Psoas muscle (tissue), 8 donors: ENCODE measurements around the gene ZHX3. TPM values are rescaled to one million over a fixed set of nuclear protein-coding genes. Genes with fewer than 3 reads are reported as not detected.

Experiments used
- ATAC-seq, 4 donors: fragments of 200-7000 bp; cut with Tn5 transposase; one replicate each; pipeline ENCODE4 v1.9.1; 2020; ENCODE audit warnings: moderate library complexity in 3 of 4, mild to moderate bottlenecking in 2 of 4
- DNase-seq, 2 donors: peaks; one replicate each; pipeline ENCODE4 v3.0.0-alpha.2; 2020
- H3K27ac ChIP-seq: fragments of 200-600 bp; one replicate; pipeline ENCODE4 v1.8.0; 2022
- H3K27me3 ChIP-seq, 3 donors: fragments of 200-600 bp in 1 of 3; one replicate each; pipeline versions ENCODE4 v1.6.1 to v1.8.0; 2013 to 2022; ENCODE audit warnings: low read length in 2 of 3, mild to moderate bottlenecking in 2 of 3, moderate library complexity in 1 of 3; ENCODE audit not compliant: insufficient read depth in 3 of 3
- H3K36me3 ChIP-seq, 2 donors: fragments of 200-600 bp in 1 of 2; one replicate each; pipeline versions ENCODE4 v1.6.1 to v1.8.0; 2013 to 2022; ENCODE audit warnings: low read depth in 1 of 2, mild to moderate bottlenecking in 1 of 2, moderate library complexity in 1 of 2; ENCODE audit not compliant: insufficient read depth in 1 of 2
- H3K4me1 ChIP-seq: fragments of 200-600 bp; one replicate; pipeline ENCODE4 v1.8.0; 2022
- H3K4me3 ChIP-seq: fragments of 200-600 bp; one replicate; pipeline ENCODE4 v1.8.0; 2022; ENCODE audit warnings: mild to moderate bottlenecking
- H3K9me3 ChIP-seq: fragments of 200-600 bp; one replicate; pipeline ENCODE4 v1.8.0; 2022
- WGBS, 3 donors: extraction: QIAGEN DNeasy Blood & Tissue Kit; methylation state at CpG; one replicate each; pipeline versions ENCODE4 v1.1.6 to v1.1.7; 2013; 5-methylcytosine and 5-hydroxymethylcytosine counted together
- intact Hi-C, 2 donors: fragments of 100-400 bp; cut with DNase I; formaldehyde crosslinking; loops; one replicate each; pipeline versions ENCODE4 v1.11.0 to v1.14.2; 2022
- polyA plus RNA-seq, 3 donors: library from polyadenylated mRNA; stranded (reverse); fragments of 200-250 nt; gene quantifications; one replicate each; pipeline ENCODE4 v1.2.3, GENCODE V29; 2013
- total RNA-seq, 4 donors: library from RNA; stranded (reverse); fragmentation: NEBNext Ultra II Directional in 2 of 4; extraction: Animal tissue kit (Norgen Biotek cat#: 25700) in 2 of 4; gene quantifications; one replicate each; pipeline versions ENCODE4 v1.2.1 to v1.2.4, GENCODE V29; 2021 to 2023
- TF ChIP-seq, protein P1 (sequence below): fragments of 200-600 bp; IDR thresholded peaks from one replicate; pipeline ENCODE4 v1.8.0; 2022; ENCODE audit warnings: antibody characterized with exemption
- donor health status: healthy with polysubstance abuse.
- donor health status: DM: no; HTN: no; CAD: no; lungs with moderate emphysema.
- donor health status: Bipolar disorder and iron deficiency.
- donor health status: healthy.
- donor health status: DM: yes; HTN: yes; CAD: no.
- donor health status: DM: no; HTN: no; CAD: no.
- donor health status: DM: no; HTN: no; CAD: no.
- donor health status: DM: yes; HTN: yes; CAD: no.

The ZHX3 gene
- total and polyA plus RNA-seq, 7 donors = 7.0 to 47.7 (median 39.6) TPM

DNA sequence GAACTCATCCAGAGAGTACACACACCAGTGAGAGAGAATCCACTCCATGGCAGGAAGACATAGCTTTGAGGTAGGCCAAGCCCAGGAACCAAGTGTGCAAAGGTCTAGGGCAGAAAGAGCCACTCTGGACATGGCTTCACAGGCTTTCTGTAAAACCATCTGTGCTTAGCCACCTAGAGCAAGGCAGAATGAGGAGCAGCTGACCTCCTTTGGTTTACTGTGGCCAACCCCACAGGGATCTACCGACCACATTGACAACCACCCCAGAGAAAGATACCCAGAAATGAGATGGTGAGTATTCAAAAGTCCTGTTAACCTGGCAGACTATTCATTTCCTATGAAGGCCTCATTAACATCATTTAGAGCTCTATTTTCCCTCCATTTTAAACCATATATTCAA lies 10.5 kb downstream of the ZHX3 start:
- no peaks in the 10 kb centered on the region for H3K36me3 ChIP-seq
- no peak overlapping the region for H3K27ac ChIP-seq
- H3K27me3 ChIP-seq = no peaks in the 10 kb centered on the region
- intact Hi-C loops = no loop called here
- DNase-seq (no peak), ATAC-seq (no peak)
- H3K9me3 ChIP-seq = no peaks in the 10 kb centered on the region
- WGBS, 3 donors = 88 to 93% (median 90%) methylated on average over 1 of the region's 1 CpG
- TF ChIP-seq, protein P1, sequence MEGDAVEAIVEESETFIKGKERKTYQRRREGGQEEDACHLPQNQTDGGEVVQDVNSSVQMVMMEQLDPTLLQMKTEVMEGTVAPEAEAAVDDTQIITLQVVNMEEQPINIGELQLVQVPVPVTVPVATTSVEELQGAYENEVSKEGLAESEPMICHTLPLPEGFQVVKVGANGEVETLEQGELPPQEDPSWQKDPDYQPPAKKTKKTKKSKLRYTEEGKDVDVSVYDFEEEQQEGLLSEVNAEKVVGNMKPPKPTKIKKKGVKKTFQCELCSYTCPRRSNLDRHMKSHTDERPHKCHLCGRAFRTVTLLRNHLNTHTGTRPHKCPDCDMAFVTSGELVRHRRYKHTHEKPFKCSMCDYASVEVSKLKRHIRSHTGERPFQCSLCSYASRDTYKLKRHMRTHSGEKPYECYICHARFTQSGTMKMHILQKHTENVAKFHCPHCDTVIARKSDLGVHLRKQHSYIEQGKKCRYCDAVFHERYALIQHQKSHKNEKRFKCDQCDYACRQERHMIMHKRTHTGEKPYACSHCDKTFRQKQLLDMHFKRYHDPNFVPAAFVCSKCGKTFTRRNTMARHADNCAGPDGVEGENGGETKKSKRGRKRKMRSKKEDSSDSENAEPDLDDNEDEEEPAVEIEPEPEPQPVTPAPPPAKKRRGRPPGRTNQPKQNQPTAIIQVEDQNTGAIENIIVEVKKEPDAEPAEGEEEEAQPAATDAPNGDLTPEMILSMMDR = no peak
- no peak overlapping the region for H3K4me3 ChIP-seq
- peaks cover 69% of the 10 kb centered on the region for H3K4me1 ChIP-seq

DNA sequence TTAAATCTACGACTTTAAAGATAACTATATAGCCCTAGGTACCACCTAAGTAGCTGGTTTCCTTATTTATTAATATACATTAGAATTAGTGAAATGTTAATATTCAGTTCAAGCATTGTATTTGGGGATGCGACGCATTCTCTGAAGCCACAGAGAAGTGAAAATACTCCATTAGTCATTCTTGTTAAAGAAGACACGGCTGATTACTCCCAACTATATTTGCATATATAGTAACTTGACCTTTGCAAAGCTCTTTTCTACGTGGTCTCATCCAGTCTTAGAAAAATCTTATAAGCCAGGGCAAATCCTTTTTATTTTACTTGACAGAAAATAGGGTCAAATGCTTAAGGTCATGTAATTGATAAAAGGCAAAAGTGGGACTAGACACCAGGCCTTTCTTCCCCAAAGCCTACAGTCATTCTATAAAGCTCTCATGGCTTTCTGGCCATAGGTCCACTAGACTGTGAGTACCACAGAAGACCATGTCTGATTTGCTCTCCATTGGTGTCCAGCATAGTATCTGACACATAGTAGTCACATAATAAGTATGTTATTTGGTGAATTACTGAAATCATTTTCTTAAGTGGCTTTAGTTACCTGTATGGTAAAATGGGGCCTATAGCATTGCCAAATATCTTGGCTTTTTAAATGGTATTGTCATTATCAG lies 11.3 kb downstream of the ZHX3 start:
- DNase-seq (no peak), ATAC-seq (peak in 1 of 4 donors; percentile 43)
- peaks cover 73% of the 10 kb centered on the region for H3K4me1 ChIP-seq
- intact Hi-C loops = no loop called here
- H3K4me3 ChIP-seq = no peak overlapping the region
- WGBS, 3 donors = 62 to 80% (median 72%) methylated on average over 5 of the region's 5 CpGs
- no peaks in the 10 kb centered on the region for H3K9me3 ChIP-seq
- H3K36me3 ChIP-seq = no peaks in the 10 kb centered on the region
- H3K27ac ChIP-seq = no peak overlapping the region
- no peaks in the 10 kb centered on the region for H3K27me3 ChIP-seq
- TF ChIP-seq, protein P1 = no peak

DNA sequence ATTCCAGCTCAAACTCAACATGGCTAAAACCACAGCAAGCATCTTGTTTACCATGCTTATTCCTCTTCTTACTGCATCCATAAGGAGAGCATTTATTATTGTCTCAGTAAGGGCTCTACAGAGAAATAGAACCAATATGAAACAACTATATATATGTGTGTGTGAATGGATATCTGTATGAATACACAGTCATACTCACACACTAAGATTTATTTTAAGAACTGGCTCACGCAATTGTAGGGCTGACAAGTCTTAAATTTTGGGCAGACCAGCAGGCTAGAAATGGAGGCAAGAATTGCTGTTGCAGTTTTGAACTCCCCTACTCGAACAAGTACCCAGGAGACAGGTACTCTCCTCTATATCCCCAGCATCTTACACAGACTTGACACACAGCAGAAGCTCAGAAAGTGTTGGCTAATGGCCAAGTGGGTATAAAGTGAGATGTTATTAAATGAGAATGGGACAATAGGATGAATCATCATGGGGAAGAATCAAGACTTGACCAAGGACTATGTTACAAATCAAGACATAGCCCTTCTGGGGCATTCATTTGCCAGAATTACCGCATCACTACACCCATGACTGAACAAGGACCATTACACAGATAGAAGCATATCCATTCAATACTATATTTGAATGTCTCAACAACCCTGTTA lies 13.0 kb downstream of the ZHX3 start:
- WGBS, 3 donors = 75 to 82% (median 75%) methylated on average over 3 of the region's 3 CpGs
- H3K27me3 ChIP-seq = no peaks in the 10 kb centered on the region
- H3K4me3 ChIP-seq = no peak overlapping the region
- ATAC-seq = peak in 3 of 4 donors; percentile 51 to 61 (median 59)
- TF ChIP-seq, protein P1 = no peak
- H3K9me3 ChIP-seq = no peaks in the 10 kb centered on the region
- no peaks in the 10 kb centered on the region for H3K36me3 ChIP-seq
- no peak for DNase-seq
- H3K27ac ChIP-seq = peak overlapping the region; percentile 31
- H3K4me1 ChIP-seq = peaks cover 77% of the 10 kb centered on the region
- intact Hi-C loops = no loop called here

DNA sequence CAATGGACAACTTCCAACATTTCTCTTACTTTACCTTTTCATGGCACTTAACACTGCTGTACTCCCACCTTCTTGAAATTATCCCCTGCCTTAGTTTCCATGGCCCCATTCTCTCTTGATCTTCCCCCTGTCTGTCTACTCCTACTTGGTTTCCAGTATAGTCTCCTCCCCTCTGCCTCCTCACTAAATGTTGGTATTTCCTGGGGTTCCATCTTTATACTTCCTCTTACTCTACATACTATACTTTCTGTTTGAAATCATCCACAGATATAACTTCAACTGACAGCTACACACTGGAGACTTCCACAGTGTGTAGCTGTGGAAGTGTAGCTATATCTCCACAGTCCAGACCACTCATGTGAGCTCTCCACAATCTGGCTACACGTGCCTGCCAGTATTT lies 13.5 kb downstream of the ZHX3 start:
- intact Hi-C loops = no loop called here
- Histone ChIP-seq H3K9me3 (no peaks in the 10 kb centered on the region), H3K27me3 (no peaks in the 10 kb centered on the region), H3K4me3 (no peak overlapping the region), H3K27ac (no peak overlapping the region), H3K4me1 (peaks cover 71% of the 10 kb centered on the region), H3K36me3 (no peaks in the 10 kb centered on the region)
- DNase-seq (no peak), ATAC-seq (peak in 1 of 4 donors; percentile 2)
- TF ChIP-seq, protein P1 = no peak
- WGBS, 3 donors = 38 to 50% (median 44%) methylated on average over 1 of the region's 1 CpG
